Left colon (tissue), 2 donors: ENCODE results near the gene APOLD1. TPM values are rescaled to one million over a fixed set of nuclear protein-coding genes. Genes with fewer than 3 reads are reported as not detected.
"Not testable (repeated sequence)": the region's sequence is repeated elsewhere in the genome, so short reads cannot be mapped to it uniquely, and the experiment has no call there.

Experiments used
- ATAC-seq: fragments of 200-7000 bp; cut with Tn5 transposase; one replicate; pipeline ENCODE4 v1.9.1; 2020; ENCODE audit warnings: mild to moderate bottlenecking, moderate library complexity
- DNase-seq, 2 donors: peaks; one replicate each; pipeline ENCODE4 v3.0.0-alpha.2; 2020
- intact Hi-C, 2 donors: fragments of 100-400 bp; cut with DNase I in 1 of 2; cut with micrococcal nuclease in 1 of 2; formaldehyde crosslinking; loops; one replicate each; pipeline versions ENCODE4 v1.11.2 to v1.14.0; 2022; cut with DNase I, micrococcal nuclease
- total RNA-seq, 2 donors: library from RNA; stranded (reverse); fragmentation: NEBNext Ultra II Directional; extraction: Animal tissue kit (Norgen Biotek cat#: 25700); gene quantifications; one replicate each; pipeline ENCODE4 v1.2.1, GENCODE V29; 2021
- donor health status: DM: no; HTN: no; CAD: no.
- donor health status: DM: yes; HTN: yes; CAD: no.

Gene APOLD1
- total RNA-seq, 2 donors from 2014 or later = 2.6 to 6.7 TPM

DNA sequence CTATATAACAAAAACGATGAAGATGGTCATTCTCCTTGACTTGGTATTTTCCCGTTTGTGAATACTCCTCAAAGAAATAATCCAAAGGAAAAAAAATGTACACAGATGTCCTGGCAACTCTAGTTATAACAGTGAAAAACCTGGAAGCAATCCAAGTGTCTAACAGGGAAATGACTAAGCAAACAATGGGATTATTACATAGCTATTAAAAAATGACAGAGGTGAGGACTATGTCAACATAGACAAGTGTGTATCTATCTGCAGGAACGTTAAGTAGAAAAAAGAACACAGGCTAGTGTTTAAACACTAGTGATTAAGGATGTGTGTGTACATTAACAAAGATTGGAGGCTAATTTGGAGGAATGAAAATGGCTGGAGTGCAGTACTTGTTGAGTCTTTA, 5.9 kb upstream of the APOLD1 start:
- ATAC-seq (peak; percentile 62), DNase-seq (no peak)
- intact Hi-C loops = no loop called here

DNA sequence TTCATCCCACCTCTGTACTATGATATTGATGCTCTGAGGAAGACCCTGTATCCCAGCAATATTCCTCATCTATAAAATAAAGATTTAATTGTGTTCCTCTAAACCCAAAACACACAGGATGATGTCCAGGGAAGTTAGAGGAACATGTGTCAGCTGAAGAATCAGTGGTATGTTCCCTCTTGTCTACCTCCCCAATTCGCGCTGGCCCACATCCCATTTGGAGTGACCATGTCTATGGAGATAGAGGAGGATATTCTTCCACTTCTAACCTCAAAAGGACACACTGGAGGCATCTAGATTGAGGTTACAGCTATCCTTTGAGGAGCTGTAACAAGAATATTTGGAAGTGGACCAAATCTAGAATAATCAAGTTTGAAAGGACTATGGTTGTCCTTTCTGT, 1.3 kb upstream of the APOLD1 start:
- no peak for DNase-seq
- ATAC-seq = no peak
- intact Hi-C loops = no loop called here

DNA sequence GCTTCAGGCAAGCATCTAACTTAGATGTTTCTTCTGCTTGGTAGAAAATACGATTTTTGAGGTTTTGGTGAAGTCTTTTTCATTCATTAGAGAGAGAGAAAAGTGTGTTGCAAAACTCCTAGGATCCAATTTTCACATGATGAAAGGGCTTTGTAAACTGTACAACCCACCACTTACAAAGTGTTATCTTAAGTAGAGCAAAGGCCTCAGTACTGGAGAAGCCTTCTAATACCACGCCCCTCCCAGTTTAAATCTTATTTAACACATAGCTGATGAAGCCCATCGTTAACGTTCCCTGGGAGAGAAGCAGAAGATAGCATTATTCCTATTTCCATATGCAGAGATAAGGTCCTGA, 869 bp downstream of the APOLD1 start:
- DNase-seq (no peak), ATAC-seq (peak; percentile 10)
- intact Hi-C loops = no loop called here

DNA sequence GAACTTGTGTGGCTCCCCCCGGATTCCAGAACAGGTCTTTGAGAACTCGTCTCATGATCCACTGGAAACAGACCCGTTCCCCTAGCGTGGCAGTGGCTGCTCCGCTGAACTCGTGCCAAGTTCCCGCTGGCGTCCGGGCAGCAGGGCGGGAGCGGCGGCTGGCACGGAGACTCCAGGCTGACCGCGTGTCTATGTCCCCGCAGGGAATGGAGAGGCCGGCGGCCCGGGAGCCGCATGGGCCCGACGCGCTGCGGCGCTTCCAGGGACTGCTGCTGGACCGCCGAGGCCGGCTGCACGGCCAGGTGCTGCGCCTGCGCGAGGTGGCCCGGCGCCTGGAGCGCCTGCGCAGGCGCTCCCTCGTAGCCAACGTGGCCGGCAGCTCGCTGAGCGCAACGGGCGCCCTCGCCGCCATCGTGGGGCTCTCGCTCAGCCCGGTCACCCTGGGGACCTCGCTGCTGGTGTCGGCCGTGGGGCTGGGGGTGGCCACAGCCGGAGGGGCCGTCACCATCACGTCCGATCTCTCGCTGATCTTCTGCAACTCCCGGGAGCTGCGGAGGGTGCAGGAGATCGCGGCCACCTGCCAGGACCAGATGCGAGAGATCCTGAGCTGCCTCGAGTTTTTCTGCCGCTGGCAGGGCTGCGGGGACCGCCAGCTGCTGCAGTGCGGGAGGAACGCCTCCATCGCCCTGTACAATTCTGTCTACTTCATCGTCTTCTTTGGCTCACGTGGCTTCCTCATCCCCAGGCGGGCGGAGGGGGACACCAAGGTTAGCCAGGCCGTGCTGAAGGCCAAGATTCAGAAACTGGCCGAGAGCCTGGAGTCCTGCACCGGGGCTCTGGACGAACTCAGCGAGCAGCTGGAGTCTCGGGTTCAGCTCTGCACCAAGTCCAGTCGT, 1.5 kb downstream of the APOLD1 start:
- ATAC-seq (peak; percentile 93), DNase-seq (peak; percentile 75 to 82)
- intact Hi-C loops = no loop called here

DNA sequence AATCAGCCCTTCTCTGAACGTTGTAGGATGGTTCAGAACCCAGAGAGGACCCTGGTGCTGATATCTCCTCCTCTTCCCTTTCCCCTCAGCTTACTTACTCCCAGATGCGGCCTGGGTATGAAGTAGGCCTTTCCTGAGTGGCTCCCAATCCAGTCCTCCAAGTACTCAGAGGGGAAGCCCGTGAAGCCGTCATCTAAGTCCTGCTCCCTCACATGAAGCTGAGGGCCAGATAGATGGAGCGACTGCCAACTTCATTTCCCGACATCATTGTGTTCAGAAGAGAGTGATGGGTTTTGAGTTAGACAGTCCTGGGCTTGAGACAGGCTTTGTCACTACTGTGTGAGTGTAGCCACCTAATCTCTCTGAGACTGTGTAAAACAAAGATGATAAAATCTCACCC, 2.7 kb downstream of the APOLD1 start:
- intact Hi-C loops = no loop called here
- DNase-seq (no peak), ATAC-seq (no peak)

DNA sequence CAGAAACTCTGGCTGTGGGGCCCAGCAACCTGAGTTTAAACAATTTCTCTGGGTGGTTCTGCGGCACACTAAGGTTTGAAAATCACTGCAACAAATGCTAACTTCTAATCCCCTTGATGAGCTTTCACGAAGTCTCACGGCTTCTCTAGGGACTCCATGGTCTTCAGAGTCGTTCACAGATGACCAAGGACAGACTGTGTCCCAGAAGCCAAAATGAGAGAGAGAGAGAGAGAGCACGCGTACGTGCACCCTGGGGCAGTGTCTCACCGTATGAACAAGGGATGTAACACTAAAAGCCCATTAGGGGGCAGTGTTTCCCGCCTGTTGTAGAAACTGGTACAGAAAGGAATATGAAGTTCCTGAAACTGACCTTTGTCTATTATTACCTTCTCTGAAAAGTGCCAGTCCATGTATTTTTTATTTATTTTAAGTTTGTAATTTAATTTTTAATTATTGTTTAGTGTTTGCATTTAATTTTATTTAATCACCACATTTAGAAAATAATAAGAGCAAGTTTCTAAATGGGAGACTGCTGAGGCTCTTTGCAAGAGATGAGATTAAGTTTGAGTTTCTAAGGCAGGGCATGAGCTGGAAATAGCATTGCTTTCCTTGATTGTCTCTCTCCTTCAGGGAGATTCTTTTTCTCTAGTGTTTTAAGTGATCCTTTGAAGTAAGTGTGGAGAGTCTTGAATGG, 3.4 kb downstream of the APOLD1 start:
- ATAC-seq = peak; percentile 61
- intact Hi-C loops = no loop called here
- peak; percentile 61 to 73 for DNase-seq

DNA sequence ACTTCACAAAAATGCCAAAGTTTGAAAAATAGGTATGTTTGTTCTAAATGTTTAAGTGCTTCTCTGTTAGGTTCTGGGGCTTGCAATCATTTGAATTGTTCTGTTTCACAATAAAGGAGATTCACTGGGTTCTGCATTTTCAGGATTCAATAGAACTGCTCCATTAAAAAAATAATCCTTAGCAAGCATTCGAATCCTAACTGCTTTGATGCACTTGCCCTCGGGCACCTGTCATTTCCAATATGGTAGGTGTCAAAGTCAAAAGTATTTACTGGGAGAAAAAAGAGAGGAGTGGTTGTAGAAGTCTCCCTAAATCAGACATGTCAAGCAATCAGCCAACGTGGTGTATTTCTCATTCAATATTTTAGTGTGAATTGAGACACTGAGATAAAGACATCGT, 5.5 kb downstream of the APOLD1 start:
- DNase-seq (no peak), ATAC-seq (no peak)
- intact Hi-C loops = no loop called here

DNA sequence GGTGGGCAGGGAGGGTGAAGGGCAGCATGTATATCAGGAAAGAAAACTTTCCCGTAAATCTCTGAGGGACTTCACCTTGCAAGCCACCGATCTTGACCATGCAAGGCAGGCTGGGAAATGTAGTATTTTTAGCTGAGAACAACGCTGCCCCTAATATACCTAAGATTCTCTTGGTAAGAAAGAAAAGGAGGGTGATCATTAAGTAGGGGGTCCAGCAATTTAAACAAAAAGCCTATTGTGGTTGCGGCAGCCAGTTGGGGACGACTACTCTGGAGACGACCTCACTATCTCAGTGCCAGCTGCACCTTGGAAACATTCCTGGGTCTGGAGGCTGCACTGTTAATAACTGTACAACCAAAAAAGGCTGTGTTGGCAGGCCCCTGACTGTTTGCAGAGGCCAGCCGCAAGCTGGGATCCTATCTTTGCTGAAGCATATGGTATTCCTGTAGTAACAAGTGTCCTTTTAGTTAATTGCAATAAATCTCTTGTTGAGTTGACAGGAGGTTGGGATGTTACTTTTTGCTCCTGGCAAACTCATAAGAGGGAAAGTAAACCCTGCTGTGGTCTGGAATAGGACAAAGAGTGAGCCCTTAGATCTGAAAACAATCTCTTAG, 6.4 kb downstream of the APOLD1 start:
- intact Hi-C loops = no loop called here
- DNase-seq = no peak
- ATAC-seq = no peak

DNA sequence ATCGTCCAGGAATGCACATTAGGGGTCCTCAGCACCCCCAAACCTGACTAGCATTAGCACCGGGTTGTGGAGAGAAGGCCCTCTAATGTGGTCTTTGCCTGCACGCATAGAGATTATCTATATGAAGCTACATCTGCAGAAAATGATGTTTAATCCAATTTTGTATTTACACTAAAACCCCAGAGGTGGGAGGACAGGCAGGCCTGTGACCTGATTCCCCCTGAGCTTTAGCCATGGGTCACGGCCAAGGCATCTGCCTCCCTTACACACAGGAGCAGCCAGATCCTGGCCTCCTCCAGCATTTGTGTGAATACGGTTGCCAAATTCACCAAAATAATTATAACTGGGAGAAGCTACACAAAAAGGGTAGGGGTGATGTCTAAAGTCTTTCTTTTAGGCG, 7.0 kb downstream of the APOLD1 start:
- intact Hi-C loops = no loop called here
- DNase-seq (no peak), ATAC-seq (no peak)

DNA sequence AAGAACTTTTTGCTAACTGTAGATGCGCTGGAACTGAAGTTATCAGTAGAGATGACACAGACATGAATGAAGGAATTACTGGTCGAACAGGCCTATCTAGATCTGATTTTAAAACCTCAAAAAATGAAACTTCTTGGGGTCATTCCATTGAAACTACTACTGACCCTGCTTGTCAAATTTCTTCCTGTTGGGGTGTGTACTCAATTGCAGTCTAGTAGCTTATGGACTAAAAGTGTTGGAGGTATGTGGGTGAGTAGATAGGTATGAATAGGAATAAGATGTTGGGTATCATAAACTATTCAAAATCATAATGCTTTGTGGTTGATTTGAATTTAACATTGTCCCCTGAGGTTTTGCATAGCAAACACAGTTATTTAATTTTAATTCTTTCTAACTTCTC, 9.2 kb downstream of the APOLD1 start:
- ATAC-seq (no peak), DNase-seq (no peak)
- intact Hi-C loops = no loop called here

DNA sequence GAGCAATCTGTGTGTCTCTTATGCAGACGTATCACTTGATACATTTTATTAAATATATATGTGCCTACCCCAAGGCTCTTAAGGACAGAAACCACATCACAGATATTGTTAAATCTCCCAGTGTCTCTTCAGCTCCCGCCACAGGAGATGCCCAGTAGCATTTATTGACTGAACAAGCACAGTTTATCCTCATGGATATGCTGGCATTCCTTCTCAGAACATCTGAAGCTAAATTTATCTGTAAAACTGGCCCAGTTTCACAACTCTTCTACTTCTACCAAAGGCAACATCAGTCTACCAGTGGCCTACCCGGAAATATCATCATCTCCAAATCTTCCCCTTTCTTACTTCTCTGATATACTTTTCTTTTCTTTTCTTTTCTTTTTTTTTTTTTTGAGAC, 10.7 kb downstream of the APOLD1 start:
- ATAC-seq (no peak), DNase-seq (no peak)
- intact Hi-C loops = no loop called here

DNA sequence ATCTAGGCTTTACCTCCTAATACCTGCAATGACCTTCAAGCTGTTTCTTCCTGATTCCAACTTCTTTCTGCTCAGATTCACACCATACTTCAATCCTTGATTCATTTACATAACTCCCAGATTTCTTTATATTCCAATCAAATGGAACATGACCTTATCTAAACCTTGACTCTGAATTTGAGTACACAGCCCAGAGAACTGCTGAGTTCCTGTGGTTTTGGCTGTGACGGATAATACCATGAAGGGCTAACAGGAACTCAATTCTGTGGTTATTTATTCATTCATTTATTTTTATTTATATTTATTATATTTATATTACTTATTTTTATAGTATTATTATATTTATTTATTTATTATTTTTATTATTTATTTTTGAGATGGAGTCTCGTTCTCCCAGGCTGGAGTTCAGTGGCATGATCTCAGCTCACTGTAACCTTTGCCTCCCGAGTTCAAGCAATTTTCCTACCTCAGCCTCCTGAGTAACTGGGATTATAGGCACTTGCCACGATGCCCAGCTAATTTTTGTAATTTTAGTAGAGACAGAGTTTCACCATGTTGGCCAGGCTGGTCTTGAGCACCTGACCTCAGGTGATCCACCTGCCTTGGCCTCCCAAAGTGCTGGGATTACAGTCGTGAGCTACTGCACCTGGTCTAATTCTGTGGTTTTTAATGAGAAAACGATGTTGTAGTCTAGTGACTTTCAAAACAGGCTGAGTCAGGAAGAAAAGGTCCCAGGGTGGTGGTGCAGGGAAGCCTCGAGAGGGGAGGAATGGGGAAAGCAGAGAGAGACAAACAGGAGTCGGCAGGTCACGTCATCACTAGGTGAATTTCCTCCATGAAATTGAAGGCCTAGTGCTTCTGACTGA, 11.7 kb downstream of the APOLD1 start:
- ATAC-seq = no peak
- no peak for DNase-seq
- intact Hi-C loops = no loop called here

DNA sequence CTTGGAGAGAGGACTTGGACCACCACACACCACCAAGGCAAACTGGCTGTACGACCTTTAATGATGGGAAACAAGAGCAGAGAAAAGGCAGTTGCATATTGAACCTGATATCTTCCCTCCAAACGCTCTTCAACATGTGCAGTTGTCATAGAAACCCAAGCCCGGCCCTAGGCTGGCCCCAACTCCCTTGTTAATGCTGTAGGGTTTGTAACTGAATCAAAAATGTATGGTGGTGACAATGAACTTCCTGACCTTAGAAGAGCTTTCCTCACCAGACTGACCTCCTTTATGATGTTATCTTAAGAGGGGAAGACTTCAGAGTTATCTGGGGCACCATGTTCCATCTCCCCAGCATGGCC, 12.3 kb downstream of the APOLD1 start:
- ATAC-seq (no peak), DNase-seq (no peak)
- intact Hi-C loops = no loop called here

DNA sequence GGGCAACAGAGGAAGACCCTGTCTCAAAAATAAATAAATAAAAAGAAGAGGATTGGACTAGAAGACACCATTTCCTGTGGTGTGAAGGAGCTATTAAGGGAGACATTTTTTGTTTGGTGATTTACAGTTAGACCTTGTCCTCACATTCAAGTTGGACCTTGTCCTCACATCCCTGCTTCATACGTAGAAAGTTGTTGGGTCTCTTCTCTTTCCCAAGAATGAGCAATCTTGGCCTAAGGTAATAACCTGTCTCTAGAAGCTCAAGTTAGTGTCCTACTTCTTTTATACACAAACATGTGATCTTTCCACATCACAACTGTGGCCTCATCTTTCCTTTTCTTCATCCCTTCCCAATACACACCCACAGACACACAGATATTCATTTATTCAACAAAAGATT, 13.0 kb downstream of the APOLD1 start:
- peak; percentile 27 for ATAC-seq
- no peak for DNase-seq
- intact Hi-C loops = no loop called here

DNA sequence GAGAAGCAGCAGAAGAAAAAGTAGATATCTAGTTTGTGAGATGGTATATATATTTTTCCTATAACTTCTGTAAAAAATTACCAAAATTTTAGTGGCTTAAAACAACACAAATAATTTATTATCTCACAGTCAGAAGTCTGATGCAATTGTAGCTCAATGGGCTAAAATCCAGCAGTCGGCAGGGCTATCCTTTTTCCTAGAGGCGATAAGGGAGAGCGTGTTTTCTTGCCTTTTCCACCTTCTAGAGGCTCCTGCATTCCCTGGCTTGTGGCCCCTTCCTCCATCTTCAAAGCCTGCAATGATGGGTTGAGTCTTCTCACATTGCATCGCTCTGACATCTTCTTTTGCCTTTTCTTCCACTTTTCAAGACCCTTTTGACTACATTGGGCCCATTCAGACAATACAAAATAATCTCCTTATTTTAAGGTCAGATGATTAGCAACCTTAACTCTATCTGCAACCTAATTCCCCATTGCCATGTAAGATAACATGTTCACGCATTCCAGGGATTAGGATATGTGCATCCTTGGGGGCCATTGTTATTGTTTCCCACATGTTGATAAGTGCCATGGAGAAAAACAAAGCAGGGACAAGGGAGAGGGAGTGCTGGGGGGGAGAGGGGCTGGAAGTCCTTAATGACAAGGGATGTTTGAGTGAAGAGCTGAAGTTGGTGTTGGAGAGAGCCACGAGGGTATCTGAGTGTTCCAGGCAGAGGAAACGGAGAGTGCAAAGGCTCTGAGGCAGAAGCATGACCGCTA, 13.9 kb downstream of the APOLD1 start:
- no peak for ATAC-seq
- intact Hi-C loops = no loop called here
- no peak for DNase-seq

DNA sequence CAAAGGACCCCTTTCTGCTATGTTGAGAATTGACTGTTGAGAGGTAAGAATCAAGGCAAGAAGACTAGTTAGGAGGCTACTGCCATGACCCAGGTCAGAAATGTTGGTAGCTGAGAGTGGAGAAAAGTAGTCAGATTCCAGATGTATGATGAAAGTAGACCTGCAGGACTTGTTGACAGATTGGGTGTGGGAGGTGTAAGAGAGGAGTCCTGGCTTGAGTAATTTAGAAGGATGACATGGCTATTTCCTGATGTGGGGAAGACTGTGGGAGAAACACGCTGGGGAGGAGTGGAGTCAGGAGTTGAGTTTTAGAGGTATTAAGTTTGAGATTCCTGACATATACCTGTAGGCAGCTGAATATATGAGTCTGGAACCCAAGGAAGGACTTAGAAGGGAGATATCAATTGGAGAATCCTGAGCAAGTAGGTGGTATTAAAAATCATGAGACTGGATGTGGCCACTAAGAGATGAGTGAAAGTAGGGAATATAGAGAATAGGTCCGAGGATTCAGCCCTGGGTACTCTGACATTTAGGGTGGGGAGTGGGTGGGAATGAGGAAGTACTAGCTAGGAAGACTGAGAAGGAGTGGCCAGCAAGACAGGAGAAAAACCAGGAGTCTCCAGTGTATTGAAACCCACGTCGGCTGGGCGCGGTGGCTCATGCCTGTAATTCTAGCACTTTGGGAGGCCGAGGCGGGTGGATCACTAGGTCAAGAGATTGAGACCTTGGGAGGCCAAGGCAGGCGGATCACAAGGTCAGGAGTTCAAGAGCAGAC, 15.1 kb downstream of the APOLD1 start:
- no peak for ATAC-seq

DNA sequence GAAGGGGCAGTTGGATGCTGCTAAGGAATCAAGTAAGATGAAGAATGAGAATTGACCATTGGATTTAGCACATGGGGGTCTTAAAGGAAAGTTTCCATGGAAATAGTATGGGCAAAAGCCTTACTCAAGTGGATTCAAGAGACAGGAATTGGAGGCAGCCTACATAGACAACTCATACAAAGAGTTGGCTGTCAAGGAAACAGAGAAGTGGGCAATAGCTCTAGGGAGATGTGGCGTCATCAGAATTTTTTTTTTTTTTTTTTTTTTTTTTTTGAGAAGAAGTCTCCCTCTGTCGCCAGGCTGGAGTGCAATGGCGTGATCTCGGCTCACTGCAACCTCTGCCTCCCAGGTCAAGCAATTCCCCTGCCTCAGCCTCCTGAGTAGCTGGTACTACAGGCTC, 16.2 kb downstream of the APOLD1 start:
- intact Hi-C loops, DNase-seq, ATAC-seq: not testable (repeated sequence)

More for the DNA sequence above, 15.1 kb downstream of the APOLD1 start:
- no peak for DNase-seq
- intact Hi-C loops = no loop called here

DNA sequence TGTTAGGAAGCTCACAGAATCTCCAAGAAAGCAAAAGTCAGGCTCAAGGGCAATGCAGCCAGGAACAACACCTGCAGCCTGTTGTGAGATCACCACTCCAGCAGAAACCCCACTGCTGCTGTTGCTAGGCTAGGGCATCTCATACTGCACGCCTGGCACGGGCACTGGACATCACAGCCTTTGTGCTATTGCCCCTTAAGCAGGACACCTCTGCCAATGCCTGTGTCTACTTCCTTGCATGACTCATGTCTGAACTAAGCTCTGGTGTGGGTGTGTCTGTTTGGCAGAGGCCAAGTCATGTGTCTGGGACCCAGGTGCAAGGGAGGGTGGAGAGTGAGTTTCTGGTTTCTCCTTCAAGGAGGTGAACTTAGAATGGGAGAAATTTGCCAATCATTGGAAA, 17.7 kb downstream of the APOLD1 start:
- ATAC-seq (peak; percentile 92), DNase-seq (peak; percentile 79 to 94)
- intact Hi-C loops = no loop called here
